Measurements from ENCODE around the gene ACTR2.
"Not testable (repeated sequence)": the region's sequence is repeated elsewhere in the genome, so short reads cannot be mapped to it uniquely, and the experiment has no call there.

The ACTR2 gene

DNA sequence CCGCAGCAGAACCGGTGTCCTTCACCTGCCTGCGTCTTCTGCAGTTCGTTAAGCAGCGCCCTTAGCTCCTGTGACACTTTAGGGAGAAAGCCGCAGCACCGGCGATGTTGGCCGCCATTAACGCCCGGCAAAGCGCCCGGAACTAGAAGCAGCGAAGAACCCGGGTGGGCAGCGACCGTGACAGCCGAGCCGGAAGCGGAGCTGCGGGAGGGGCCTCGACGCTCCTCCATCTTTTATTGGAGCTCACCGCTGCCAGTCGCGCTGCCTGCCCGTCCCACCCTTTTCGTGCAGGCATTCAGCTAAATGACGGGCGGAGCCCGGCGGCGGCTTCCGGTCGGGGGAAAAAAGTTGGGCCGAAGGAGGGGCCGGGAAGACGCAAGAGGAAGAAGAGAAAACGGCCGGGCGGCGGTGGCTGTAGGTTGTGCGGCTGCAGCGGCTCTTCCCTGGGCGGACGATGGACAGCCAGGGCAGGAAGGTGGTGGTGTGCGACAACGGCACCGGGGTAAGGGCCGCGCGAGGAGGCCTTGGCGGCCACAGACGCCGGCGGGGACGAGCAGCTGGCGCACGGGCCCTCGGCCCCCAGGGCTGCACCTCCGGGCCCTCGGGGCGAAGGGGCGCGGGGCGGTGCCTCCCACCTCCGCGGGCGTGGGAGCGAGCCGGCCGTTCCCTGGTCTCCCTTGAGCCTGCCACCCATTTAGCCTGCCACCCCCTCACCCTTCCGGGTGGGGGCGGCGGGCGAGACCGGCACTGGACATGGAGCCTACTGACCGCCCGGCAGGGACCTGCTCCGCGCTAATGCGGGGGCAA, at the start of gene ACTR2:
Gene ACTR2, plus strand, starts transcription at position 376 of the 807 bp plus-strand sequence. Its CDS starts 79 bp downstream, at position 455.
- peak; percentile 92 for DNase-seq

DNA sequence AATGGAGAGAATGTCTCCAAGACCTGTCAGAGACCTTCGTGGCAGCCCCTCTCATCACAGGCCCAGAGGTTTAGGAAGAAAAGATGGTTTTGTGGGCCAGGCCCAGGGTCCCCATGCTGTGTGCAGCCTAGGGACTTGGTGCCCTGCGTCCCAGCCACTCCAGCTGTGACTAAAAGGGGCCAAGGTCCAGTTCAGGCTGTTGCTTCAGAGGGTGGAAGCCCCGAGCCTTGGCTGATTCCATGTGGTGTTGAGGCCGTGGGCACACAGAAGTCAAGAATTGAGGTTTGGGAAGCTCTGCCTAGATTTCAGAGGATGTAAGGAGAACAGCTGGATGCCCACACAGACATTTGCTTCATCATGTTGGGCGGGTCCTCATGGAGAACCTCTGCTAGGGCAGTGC, 45.1 kb upstream of the ACTR2 start:
- DNase-seq = no peak

DNA sequence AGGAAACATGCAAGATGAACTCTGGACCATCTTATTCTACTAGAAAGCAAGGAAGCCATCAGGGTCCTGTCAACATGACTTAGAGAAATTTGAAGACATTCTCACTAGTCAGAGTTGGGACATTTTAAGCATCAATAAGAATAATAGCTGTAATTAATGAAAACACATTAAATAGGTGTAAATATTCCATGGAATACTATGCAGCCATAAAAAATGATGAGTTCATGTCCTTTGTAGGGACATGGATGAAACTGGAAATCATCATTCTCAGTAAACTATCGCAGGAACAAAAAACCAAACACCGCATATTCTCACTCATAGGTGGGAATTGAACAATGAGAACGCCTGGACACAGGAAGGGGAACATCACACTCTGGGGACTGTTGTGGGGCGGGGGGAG, 44.2 kb upstream of the ACTR2 start:
- DNase-seq = not testable (repeated sequence)

DNA sequence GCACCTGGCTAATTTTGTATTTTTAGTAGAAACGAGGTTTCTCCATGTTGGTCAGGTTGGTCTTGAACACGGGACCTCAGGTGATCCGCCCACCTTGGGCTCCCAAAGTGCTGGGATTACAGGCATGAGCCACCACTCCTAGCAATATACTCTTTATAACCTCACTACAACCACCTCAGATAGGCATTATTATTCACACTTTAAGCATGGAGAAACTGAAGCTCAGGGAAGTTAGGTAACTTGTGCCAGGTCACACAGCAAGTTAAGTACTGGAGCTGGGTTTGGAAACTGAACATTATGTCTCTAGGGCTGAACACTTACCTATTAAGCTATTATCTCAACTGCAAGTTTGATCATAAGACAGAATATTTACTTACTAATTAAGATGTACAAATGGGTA, 42.6 kb upstream of the ACTR2 start:
- no peak for DNase-seq

DNA sequence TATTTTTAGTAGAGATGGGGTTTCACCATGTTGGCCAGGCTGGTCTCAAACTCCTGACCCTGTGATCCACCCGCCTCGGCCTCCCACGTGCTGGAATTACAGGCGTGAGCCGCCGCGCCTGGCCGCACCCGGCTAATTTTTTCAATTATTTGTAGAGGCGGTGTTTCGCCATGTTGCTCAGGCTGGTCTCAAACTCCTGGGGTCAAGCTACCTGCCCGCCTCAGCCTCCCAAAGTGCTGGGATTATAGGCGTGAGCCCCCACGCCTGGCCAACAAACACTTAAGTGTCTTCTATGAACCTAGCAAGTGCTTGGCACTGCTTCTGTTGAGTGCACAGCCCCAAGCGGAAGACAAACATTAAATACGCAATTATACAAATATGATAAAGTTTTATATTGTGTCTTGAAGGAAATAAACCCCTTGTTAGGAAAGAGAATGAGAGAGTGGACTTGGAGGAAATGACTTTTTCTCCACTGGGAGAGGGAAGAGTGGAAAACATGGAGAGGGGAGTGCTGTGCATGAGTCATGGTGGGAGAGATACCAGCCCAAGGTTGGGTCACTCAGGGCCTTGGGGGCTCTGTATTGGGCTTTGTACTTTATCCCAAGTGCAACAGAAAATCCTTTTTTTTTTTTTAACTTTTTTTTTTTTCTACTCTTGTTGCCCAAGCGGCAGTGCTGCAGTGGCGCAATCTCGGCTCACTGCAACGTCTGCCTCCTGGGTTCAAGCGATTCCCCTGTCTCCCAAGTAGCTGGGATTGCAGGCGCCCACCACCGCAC, 41.4 kb upstream of the ACTR2 start:
- DNase-seq = no peak

DNA sequence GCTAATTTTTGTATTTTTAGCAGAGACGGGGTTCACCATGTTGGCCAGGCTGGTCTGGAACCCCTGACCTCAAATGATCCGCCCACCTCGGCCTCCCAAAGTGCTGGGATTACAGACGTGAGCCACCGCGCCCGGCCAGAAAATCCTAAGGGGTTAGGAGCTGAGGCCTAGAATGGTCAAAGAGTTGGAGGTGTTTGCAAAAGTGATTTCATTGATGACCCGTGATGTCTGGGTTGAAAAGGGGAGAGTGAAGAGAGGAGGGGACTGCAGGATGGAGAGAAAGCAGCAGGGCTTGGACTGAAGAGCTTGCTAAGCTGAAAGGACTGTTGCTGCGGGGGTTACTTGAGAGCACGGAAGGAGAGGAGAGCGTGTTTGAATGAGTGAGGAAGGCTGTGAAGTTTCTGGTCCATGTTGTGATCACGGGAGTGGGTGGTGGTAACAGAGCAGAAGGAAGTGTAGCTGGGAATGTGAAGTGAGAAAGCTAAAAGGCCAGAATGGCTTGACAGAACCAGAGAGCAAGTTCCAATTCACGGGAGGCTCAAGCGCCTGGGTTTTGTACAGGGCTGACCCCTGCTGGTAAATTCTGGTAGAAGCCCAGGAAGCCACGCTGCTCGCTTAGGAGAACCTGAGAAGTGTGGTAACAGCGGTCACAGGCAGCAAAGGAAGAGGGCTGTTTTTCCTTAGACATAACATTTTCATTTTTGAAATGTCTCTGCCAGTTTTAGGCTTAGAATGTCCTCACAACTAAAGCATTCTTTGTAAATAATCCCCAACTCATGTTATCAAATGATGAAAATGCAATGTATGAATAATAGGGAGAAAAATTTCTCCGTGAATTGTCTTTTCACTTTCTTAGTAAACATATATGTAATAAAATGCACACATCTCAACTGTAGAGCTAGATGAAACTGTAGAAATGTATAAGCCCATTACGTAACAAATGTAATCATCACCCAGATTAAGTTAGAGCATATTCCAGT, 40.5 kb upstream of the ACTR2 start:
- DNase-seq = peak; percentile 35

DNA sequence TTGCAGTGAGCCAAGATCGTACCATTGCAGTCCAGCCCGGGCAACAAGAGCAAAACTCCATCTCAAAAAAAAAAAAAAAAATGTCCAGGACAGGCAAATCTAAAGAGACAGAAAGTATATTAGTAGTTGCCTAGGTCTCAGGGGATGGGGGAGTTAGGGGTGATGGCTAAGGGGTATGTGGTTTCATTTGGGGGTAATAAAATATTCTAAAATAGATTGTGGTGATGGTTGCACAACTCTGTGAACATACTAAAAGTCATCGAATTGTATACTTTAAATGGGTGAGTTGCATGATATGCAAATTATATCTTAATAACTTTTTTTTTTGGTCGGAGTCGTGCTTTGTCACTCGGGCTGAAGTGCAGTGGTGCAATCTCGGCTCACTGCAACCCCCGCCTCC, 34.2 kb upstream of the ACTR2 start:
- no peak for DNase-seq

DNA sequence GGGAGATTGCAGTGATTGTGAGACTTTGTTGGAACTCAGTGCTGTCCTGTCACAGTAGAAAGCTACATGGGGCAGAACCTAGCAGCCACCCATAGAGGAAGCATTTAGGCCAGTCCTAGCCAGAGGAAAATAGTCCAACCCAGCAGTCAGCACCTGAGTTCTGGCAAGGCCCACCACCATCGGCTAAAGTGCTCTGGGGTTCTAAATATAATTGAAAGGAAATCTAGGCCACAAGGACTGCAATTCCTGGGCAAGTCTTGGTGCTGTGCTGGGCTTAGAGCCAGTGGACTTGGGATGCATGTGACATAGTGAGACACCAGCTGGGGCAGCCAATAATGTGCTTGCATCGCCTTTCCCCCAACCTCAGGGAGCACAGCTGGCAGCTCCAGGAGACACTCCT, 28.9 kb upstream of the ACTR2 start:
- DNase-seq = no peak

DNA sequence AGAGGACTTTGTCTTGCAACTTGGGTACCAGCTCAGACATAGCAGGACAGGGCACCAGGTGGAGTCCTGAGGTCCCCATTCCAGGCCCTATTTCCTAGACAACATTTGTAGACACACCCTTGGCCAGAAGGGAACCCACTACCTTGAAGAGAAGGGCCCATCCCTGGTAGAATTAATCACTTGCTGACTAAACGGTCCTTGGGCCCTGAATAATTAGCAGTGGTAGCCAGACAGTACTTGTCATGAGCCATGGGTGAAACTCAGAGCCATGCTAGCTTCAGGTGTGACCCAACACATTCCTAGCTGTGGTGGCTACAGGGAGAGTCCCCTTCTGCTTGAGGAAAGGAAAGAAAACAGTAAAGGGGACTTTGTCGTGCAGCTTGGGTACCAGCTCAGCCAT, 28.5 kb upstream of the ACTR2 start:
- no peak for DNase-seq

DNA sequence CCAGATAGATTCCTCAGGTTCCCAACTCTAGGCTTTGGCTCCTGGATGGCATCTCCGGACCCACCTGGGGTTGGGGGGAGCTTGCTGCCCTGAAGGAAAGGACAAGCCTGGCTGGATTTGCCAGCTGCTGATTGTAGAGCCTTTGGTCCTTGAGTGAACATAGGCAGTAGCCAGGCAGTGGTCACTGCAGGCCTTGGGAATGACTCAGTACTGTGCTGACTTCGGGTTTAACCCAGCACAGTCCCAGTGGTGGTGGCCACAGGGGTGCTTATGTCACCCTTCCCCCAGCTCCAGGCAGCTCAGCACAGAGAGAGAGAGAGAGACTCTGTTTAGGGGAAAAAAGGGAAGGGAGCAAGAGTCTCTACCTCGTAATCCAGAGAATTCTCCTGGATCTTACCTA, 27.7 kb upstream of the ACTR2 start:
- no peak for DNase-seq

DNA sequence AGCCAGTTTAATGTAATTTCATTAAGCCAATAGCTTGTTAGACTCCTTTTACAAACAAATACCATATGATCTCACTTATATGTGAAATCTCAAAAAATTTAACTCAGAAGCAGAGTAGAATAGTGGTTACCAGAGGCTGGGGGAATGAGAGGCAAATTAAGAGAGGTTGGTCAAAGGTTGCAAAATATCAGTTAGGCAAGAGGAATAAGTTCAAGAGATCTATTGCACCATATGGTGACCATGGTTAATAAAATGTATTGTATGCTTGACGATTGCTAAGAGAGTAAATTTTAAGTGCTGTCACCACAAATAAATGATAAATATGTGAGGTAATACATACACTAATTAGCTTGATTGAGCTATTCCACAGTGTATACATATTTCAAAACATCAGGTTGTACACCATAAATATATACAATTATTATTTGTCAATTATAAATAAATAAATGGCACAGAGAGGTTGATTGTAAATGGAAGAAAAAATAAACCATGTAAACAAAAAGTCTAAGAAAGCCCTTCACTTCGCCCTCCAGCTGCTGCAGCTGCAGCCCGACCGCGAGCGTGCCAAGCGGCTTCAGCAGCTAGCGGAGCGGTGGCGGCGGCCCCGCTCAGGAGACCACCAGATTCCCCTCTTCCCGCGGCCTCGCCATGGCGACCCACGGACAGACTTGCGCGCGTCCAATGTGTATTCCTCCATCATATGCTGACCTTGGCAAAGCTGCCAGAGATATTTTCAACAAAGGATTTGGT, 23.0 kb upstream of the ACTR2 start:
- no peak for DNase-seq

DNA sequence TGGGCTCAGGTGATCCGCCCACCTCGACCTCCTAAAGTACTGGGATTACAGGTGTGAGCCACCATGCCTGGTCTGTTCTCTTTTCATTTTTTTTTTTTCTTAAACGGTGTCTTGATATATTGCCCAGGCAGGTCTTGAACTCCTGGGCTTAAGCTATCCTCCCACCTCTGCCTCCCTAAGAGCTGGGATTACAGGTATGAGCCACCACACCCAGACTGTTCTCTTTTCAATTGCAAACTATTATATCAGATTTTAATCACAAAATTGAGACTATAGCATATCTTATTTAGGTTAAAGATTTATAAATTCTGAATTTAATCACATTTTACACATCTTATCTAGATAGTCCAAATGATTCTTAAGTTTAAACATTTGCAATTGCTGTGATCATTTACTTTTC, 15.5 kb upstream of the ACTR2 start:
- DNase-seq = no peak

DNA sequence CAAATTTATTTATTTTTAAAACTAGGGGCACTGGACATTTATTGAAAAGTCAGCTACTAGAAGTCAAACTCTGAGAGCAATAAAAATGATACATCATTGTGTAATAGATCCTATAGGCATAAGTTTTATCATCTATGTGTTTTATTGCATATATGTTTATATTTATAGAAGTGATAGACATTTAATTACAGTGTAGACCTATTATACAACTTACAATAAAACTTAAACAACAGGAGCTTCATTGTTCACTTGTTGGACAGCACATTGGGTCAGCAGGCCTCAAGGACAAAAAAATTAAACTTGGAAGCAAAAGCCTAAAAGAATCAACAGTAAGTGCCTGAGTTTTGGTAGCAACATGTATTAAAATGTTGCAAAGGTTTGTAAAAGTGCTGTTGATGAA, 15.0 kb upstream of the ACTR2 start:
- no peak for DNase-seq

DNA sequence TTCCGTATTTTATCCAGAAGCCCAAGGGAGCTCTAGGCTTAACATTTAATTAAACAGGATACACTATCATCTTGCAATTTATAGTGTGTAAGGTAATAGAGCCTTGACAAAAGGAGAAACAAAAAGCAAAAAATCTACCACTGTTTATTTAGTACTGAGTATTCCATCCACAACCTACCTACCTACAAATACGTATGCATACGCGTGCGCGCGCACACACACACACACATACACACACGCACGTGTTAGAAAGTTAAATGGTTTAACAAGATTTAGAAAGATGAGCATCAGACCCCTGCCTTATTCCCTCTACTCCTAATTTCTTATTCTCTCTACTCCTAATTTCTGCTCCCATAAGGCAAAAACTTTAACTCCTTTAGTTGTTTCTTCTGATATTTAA, 14.6 kb upstream of the ACTR2 start:
- DNase-seq = no peak

DNA sequence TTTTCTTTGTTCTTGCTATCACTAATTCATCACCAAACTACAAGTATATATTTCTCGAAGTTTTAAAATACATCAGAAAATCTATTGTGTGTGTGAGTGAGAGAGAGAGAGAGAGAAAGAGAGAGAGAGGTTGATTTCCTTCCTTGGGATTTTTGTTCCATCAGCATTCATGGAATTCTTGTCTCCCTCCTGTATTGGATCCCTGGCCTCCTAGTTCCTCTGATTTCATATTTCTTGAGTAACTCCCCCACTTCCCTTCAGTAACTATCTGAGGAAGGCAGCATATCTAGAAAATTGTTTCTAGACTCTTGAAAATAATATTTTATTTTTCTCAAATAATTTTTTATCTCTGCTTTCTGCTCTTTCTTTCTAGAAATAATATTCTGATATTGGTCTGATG, 13.3 kb upstream of the ACTR2 start:
- DNase-seq = no peak

DNA sequence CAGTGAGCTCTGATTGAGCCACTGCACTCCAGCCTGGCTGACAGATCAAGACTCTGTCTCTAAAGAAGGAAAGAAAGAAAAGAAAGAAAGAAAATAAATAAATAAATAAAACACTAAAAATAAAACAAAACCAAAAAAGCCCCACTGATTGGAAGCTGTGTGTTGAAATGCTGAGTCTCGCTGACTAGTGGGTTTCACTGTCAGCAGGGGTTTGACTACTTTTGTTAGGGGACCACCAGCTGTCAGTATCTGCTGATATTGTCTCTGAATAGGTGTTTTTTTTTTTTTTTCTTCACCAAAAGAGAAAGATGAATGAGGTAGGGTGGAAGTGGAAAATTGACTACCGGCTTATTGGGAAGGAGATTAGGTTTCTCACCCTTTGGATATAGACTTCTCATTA, 12.8 kb upstream of the ACTR2 start:
- no peak for DNase-seq

DNA sequence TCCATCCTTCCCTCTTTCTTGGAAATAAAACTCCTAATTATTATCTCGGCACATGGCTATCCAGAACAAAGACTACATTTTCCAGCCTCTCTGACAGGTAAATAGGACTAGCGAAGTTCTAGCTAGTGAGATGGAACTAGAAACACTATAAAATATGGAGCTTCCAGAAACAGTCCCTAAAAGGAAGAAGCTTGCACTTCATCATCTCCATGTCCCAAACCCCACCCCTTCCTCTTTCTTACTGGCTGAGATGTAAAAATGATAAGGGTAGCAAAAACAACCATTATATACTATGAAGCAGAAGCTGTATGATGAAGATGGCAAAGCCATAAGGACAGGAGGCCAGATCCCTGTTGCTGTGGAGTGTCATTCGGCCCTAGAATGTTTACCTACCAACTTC, 11.7 kb upstream of the ACTR2 start:
- DNase-seq = no peak

DNA sequence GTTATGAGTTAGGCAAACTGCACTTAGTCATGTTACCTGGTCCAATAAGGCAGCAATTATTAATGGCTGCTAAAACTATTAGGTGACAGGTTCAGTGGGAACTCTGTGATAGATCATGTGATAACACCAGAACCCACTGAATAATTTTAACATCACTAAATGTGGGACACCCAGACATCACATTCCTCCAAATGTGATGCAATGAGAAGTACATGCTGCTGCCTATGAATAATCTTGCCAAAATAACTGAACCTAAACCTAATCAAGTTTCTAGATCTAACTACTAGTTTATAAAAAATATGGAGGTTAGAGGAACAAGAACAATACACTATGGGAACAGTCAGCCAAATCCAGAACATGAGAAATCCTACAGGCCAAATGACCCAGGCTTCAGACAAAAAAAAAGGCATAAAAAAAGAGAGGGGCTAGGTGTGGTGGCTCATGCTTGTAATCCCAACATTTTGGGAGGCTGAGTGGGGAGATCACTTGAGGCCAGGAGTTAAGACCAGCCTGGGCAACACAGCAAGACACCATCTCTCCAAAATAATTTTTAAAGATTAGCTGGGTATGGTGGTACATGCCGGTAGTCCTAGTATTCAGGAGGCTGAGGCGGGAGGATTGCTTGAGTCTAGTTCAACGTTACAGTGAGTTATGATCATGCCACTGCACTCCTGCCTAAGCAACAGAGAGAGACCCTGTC, 7.0 kb upstream of the ACTR2 start:
- no peak for DNase-seq

DNA sequence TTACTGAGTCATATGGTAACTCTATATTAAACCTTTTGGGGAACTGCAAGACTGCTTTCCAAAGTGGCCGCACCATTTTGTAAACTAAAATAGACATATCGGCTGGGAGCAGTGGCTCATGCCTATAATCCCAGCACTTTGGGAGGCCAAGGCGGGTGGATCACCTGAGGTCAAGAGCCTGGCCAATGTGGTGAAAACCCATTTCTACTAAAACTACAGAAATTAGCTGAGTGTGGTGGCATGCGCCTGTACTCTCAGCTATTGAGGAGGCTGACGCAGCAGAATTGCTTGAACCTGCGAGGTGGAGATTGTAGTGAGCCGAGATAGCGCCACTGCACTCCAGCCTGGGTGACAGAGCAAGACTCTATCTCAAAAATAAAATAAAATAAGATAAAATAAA, 6.4 kb upstream of the ACTR2 start:
- DNase-seq = not testable (repeated sequence)

DNA sequence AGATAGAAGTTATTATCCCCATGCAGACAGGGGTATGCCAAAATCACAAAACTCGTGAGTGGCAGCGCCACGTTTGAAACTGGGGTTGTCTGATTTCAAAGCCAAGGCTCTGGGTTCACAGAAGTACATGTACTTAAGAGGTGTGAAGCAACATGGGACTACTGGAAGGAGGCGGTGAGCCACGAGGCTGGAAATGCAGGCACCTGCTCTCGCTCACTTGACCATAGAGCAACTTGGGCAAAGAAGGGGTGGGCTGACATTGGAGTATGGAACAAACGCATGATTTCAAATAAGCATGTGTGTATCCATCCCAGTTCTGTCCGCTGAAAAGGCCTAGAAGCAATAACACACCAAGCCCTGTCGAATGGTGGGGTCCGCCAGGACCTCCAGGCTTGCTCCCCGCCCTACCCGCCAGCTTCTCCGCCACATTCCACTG, 593 bp upstream of the ACTR2 start:
- DNase-seq = no peak

DNA sequence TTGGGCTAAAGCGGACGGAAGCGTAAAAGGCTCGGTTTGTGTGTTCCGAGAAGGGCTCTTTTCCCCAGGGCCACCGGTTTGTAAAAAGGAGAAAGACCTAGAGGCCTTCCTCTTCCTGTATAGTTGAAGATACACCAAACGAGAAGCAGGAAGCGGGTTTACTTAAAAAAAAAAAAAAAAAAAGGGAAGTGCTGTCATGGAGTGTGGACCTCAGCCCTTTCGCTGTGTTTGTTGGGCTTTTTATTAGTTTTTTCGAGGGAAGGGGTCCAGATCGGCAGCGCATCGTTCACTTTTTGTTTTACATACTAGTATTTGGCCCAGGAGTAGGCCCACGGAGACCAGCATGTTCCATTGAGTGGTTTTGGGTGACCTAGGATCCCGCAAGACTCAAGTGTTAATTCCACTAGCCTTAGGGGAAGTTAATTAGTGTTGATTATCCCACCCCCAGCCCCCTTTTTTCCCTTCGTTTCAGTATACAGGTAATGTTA, 676 bp downstream of the ACTR2 start:
- DNase-seq = no peak

DNA sequence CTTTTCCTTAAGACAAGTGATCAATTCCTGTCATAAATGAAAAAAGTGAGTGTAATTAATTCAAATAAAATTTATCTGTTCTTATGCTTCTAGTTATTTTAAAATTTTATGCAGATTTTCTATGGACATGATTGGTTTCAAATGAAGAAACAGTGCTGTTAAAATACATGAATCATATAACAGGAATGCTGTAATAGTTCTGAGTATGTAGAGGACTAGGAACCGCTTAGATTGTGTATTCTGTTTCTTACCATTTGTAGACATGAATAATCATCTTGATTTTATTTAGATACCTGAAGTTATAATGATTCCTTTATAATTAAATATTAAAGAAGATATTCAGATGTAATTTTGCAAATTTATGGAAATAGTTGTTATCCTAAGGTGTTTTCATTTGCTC, 3.5 kb downstream of the ACTR2 start:
- DNase-seq = no peak

All from COR-L47 (cell line).